ENCODE measurements around the gene ARRDC3.
"Not testable (repeated sequence)": the region's sequence is repeated elsewhere in the genome, so short reads cannot be mapped to it uniquely, and the experiment has no call there.

Gene ARRDC3

DNA sequence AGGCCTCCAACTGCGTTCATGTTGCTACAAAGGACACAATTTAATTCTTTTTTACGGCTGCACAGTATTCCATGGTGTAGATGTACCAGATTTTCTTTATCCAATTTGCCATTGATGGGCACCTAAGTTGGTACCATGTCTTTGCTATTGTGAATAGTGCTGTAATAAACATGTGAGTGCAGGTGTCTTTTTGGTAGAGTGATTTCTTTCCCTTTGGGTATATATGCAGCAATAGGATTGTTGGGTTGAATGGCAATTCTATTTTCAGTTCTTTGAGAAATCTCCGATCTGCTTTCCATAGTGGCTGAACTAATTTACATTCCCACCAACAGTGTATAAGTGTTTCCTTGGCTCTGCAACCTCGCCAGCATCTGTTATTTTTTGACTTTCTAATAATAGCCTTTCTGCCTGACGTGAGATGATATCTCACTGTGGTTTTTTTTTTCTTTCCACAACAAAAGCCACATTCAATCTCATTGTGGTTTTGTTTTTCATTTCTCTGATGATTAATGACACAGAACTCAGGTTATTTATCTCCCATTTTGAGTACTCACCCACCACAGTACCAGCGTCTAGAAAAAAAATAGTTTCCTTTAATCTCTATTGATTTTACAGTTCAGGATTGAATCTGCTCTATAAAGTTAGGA, 21.9 kb downstream of the ARRDC3 start:
- DNase-seq (ENCODE audit: extremely low read depth in 1 of 2, low read depth in 1 of 2): no peak

DNA sequence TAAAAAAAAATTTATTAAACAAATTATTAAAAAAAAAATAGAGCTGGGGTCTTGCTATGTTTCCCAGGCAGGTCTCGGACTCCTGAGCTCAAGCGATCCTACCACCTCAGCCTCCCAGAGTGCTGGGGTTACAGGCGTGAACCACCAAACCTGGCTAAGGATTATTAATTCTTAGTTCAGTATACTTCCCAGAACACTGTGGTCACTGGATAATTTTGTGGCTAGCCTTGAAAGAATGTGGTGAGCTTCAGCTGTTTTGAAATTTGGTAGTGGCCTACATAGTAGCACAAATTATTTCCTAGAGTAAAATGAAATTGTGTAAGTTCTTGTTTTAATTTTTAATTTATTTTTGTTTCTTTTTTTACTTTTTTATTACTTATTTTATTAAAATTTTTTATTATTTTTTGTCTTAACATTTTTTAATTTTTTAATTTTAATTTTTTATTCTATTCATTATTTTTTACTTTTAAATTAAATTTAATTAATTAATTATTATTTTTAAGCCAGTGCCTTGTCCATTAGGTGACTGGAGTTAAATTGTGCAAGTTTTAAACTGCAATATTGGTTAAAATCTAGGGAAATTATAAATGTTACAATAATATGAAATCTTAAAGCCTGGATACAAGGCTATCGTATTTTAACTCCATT, 23.0 kb downstream of the ARRDC3 start:
- DNase-seq (ENCODE audit: extremely low read depth in 1 of 2, low read depth in 1 of 2): no peak

DNA sequence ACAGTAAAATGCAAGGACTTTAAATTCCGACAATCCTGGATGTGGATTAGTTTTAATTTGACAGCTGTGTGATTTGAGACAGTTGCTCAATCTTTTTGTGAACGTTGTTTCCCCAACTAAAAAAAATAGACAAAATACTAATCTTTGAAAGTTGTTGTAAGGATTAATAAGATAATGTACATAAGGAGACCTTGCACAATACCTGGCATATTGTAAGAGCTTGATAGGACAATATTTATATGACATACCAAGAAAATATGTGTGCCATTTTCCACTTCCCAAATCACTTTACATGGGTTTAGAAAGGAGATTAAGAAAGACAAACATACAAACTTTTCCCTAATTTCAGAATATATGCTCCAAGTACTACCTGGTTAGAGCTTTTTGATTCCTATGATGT, 25.3 kb downstream of the ARRDC3 start:
- no peak for DNase-seq (ENCODE audit: extremely low read depth in 1 of 2, low read depth in 1 of 2)

DNA sequence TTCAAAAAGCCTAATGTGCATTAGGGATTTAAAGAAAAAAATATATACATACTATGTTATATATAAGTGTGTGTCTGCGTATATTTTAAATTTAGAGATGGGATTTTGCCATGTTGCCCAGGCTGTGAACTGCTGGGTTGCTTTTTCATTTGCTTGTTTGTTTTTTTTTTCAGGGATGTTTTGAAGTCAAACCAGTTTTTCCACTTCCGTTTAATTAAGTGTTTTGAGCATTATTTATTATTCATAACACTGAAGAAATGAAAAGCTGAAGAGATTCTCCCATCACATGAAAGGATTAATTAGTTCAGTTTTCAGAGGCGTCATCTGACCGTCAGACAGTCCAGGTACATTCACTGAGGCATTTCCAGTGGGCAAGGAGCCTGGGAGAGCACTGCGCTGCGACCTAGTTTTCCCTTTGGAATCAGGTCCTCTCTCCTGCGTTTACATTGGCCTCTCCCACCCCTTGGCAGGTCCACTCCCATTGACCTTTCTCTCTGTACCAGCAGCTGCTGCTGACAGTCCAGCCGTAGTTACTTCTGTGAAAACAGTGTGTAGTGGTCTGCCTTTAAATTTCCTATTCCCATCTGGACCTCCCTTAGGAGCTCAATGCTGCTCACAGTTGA, 26.0 kb downstream of the ARRDC3 start:
- DNase-seq (ENCODE audit: extremely low read depth in 1 of 2, low read depth in 1 of 2): no peak

DNA sequence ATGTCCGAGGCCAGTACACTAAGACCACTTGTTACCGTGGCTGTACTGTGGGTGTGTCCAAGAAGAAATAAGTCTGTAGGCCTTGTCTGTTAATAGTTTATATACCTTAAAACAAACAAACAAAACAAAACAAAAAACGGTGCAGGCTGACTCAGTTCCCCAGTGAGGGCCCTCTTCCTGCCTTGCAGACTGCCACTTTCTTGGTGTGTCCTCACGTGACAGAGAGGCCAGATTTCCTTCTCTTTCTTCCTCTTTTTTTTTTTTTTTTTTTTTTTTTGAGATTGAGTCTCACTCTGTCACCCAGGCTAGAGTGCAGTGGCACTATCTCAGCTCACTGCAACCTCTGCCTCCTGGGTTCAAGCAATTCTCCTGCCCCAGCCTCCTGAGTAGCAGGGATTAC, 28.2 kb downstream of the ARRDC3 start:
- not testable (repeated sequence) for DNase-seq (ENCODE audit: extremely low read depth in 1 of 2, low read depth in 1 of 2)

DNA sequence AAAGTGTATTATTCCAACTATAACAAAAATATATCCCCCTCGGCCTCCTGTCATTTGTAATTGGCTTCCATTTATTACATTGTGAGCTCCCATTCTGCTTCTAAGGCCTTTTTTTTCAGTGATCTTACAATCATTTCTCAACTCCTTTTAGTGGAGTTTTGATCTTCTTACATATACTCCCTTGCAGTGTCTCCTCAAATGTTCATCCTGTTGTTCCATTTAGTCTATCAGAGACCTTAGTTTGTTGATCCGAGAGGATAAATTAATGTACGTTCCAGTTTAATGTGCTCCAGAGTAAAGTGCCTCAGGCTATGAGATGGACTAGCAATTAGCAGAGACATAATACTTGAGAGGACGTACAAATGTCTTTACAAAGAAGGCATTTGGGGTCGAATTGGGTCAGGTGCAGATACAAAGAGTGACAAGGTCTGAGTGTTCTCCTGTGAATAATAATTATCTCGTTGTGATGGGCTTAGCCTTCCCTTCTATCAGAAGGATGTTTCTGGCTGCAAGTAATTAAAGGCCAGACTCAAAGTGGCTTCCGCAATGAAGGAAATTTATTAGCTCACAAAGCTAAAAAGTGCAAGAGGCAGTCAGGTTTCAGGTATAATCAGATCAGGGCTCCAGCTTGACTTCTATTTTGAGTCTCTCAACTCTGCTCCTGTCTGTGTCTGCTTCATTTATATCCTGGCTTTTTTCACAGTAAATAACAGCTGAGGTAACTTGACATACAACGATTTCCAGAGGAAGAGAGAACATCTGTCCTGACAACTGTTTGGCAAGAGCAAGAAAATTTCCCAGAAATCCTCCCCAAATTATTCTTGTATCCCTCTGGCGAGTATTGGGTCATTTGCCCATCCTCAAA, 30.1 kb downstream of the ARRDC3 start:
- DNase-seq (ENCODE audit: extremely low read depth in 1 of 2, low read depth in 1 of 2): no peak

DNA sequence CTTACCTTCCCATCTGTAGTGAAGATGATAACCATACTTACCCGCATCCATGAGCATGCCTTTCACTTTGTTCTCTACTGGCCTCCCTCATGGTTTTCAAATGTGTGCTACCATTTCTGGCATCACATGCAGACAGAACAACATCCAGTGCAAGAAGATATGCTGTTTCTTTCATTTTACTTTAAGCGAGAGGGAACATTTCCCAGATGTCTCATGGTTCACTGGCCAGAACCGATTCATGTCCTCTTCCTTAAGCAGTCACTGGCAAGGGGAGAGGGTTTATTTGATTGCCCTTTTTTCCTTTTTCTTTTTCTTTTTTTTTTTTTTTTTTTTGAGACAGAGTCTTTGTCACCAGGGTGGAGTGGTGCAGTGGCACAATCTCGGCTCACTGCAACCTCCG, 37.7 kb downstream of the ARRDC3 start:
- no peak for DNase-seq (ENCODE audit: extremely low read depth in 1 of 2, low read depth in 1 of 2)

DNA sequence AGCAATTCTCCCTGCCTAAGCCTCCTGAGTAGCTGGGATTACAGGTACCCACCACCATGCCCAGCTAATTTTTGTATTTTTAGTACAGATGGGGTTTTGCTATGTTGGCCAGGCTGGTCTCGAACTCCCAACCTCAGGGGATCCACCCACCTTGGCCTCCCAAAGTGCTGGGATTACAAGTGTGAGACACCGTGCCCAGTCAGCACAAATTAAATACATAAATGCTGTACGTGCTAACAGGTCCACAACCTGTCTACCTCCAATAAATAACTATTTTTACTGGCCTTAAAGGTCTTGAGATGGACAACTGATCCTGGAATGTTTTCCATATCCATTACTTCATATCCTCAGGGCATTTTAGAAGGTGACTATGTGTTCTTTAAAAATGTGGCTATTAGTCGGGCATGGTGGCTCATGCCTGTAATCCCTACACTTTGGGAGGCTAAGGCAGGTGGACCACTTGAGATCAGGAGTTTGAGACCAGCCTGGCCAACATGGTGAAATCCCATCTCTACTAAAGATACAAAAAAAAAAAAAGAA, 38.4 kb downstream of the ARRDC3 start:
- not testable (repeated sequence) for DNase-seq (ENCODE audit: extremely low read depth in 1 of 2, low read depth in 1 of 2)

DNA sequence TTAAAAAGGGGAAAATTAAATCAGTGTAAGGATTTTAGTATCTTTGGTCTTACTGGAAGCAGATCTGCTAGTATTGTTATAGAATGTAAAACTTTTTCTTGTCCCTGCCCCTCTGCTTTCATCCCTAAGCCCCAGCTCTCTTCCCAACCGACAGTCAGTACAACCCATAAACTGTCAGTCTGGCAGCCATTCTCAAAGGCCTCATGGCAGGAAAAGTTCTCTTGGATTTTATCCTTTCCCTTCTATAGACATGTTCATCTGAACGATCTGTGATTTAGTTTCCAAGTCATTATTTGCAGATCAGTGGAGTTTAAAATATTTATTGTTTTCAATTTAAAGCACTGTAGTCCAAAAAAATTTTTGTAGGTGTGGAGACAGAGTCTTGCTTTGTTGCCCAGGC, 39.2 kb downstream of the ARRDC3 start:
- DNase-seq (ENCODE audit: extremely low read depth in 1 of 2, low read depth in 1 of 2): no peak

DNA sequence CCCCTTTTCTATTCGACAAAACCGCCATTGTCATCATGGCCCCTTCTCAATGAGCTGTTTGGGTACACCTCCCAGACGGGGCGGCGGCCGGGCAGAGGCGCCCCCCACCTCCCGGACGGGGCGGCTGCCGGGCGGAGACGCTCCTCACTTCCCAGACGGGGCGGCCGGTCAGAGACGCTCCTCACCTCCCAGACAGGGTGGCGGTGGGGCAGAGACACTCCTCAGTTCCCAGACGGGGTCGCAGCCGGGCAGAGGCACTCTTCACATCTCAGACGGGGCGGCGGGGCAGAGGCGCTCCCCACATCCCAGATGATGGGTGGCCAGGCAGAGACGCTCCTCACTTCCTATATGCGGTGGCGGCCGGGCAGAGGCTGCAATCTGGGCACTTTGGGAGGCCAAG, 40.2 kb downstream of the ARRDC3 start:
- DNase-seq (ENCODE audit: extremely low read depth in 1 of 2, low read depth in 1 of 2): not testable (repeated sequence)

DNA sequence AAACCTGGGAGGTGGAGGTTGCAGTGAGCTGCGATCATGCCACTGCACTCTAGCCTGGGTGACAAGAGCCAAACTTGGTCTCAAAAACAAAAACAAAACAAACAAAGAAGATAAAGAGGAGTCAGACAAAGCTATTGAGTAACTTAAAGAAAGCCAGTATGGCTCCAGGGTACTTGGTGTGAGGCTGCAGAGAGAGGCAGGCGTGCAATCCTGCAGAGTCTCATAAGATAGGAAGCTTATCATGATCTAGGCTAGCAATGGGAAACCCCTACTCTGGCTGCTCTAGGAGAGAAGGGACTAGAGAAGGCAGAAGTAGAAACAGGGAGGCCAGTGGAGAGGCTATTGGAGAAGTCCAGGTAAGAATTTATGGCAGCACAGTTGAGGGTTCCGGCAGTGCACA, 42.0 kb downstream of the ARRDC3 start:
- DNase-seq (ENCODE audit: extremely low read depth in 1 of 2, low read depth in 1 of 2): no peak

DNA sequence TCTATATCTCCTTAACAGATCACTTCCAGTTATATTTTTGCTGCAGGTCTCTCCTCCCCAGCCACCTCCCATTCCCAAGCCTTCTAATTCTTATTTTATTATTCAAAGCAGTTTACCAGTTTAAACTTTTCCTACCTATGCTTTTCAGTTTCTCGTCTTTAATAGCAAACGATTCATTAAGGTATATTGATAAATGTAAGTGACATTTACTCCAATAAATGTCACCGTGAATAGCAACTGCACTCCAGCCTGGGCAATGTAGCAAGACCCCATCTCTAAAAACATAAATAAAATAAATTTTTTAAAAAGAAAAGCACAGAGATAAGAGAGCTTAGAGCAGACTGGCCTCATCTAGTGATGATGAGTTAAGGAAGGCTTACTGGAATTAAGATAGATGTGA, 42.6 kb downstream of the ARRDC3 start:
- no peak for DNase-seq (ENCODE audit: extremely low read depth in 1 of 2, low read depth in 1 of 2)

DNA sequence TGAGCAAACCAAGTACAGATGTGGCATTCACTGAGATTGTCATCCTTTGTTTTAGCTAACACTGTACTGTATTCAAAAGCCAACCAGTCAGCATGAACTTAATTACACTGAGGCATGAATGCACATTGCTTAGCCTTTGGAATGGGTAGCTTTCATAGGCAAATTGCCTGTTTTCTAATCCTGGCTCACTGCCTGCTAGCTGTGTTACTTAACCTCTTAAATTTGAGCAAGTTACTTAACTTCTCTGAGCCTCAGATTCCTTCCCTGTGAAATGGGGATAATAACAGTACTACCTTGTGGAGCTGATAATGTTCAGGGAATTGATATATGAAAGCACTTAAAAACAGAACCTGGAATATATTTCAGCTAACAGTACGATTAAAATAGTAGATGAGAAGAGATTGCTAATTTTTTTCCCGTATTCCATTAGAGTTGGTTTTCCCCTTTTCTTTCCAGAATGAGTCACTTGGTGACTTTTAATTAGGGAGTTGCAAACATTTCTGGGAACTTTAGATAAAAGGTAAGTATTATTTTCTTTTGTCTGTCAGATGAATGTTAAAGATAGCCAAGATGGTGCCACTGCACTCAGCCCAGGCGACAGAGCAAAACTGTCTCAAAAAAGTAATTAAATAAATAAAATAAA, 43.9 kb downstream of the ARRDC3 start:
- DNase-seq (ENCODE audit: extremely low read depth in 1 of 2, low read depth in 1 of 2): no peak

DNA sequence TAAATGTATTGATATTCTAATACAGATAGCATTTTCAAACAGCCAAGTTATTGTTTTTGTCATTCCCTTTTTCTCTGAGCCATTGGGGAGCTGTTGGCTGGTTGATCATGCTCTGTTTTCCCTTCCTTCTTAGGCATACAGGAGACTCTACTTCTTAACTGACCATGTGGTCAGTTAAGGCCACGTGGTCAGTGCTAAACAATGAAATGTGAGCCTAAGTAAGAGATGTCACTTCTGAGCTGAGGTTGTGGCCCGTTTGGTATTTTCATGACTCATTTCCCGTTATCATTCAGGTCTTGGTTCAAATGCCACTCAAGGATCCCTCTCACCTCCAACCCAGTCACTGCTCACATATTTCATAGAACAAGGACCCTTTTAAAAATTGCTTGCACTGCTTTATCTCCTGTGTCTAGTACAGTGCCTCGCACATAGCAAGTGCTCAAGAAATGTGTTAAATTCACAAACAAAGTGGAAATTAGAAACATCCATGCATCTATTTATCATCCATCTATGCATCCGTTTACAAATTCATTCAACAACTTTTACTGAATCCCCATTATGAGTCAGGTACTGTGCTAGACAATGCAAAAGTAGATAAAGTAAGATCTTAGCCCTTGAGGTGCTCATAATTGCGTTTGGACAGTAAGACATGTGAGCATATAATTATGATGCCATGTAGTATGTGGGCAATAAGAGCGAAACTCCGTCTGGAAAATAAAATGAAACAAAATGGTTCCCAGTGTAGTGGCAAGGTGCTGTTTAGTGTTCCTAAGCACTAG, 50.7 kb downstream of the ARRDC3 start:
- DNase-seq (ENCODE audit: extremely low read depth in 1 of 2, low read depth in 1 of 2): no peak

DNA sequence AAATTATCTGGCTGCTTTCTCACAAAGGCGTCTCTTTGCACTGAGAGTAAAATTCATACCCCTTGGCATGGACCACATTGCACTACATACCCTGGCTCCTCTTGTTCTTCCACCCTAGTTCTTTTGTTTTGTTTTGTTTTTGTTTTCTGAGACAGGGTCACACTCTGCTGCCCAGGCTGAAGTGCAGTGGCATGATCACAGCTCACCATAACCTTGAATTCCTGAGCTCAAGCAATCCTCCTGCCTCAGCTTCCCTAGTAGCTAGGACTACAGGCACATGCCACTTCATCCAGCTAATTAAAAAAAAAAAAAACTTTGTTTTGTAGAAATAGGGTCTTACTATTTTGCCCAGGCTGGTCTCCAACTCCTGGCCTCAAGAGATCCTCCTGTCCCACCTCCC, 51.4 kb downstream of the ARRDC3 start:
- DNase-seq (ENCODE audit: extremely low read depth in 1 of 2, low read depth in 1 of 2): no peak

DNA sequence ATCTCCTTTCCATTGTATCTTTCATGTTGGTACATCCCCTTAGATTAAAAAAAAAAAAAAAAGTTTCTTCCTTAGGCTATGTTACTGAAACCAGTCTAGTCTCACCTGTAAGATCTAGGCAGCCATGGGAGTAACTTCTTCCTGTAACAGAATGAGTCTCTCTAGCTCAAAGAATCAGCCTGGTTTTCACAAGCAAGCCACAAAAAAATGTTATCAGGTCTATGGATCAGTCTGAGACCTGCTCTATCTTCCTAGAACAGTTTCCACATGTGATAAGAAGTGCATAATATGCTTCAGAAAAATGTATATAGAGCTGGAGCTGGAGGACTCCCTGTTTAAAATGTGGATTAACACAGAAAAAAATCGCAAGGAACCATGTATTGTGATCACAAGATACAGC, 53.8 kb downstream of the ARRDC3 start:
- DNase-seq (ENCODE audit: extremely low read depth in 1 of 2, low read depth in 1 of 2): no peak

DNA sequence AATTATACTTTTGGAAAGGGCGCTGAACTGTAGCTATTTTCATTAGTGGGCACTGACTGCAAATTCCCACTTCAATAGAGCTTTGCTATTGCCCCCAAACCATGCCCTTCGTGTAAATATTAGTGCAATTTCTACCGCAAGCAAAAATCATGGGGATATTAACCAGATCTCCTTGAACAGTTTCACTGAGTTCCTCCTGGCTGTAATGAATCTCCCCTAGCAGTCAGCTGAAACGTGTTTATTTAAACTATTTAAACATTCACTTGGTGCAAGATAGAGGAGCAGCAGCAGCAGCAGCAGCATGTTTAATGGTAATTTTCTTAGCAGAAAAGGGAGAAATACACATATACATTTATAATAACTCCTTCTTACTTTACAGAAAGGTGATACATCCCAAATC, 54.4 kb downstream of the ARRDC3 start:
- no peak for DNase-seq (ENCODE audit: extremely low read depth in 1 of 2, low read depth in 1 of 2)

DNA sequence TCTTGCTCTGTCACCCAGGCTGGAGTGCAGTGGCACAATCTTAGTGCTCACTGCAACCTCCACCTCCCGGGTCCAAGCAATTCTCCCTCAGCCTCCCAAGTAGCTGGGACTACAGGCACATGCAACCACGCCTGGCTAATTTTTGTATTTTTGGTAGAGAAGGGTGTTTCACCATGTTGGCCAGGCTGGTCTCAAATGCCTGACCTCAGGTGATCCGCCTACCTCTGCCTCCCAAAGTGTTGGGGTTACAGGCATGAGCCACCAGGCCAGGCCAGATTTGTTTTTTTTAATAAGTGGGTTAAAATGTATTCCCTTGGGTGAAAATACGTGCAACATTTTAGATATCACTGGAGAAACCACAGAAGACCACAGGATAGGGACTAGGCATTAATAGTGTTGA, 60.1 kb downstream of the ARRDC3 start:
- not testable (repeated sequence) for DNase-seq (ENCODE audit: extremely low read depth in 1 of 2, low read depth in 1 of 2)

DNA sequence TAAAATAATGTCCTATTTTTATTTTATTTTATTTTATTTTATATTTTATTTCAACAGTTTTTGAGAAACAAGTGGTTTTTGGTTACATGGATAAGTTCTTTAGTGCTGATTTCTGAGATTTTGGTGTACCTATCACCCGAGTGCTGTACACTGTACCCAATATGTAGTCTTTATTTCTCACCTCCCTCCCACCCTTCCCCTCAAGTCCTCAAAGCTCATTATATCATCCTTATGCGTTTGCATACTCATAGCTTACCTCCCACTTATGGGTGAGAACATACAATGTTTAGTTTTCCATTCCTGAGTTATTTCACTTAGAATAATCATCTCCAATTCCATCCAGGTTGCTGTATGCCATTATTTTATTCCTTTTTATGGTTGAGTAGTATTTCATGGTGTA, 63.5 kb downstream of the ARRDC3 start:
- DNase-seq (ENCODE audit: extremely low read depth in 1 of 2, low read depth in 1 of 2): no peak

DNA sequence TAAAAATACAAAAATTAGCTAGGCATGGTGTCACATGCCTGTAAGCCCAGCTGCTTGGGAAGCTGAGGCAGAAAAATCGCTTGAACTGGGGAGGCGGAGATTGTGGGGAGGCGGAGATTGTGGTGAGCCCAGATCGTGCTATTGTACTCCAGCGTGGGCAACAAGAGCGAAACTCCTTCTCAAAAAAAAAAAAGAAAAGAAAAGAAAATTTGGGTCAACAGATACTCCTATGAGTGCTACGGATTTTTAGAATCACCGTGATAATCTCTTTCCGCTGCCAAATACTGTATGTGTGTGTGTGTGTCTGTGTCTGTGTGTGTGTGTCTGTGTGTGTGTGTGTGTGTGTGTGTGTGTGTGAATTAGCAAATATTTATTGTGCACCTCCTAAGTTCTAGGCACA, 64.4 kb downstream of the ARRDC3 start:
- DNase-seq (ENCODE audit: extremely low read depth in 1 of 2, low read depth in 1 of 2): no peak
